Nephron progenitor cell (in vitro differentiated cells): ENCODE measurements around the gene PDZD4.

Experiments used
- DNase-seq: peaks from one replicate; pipeline ENCODE4 v3.0.0; 2021
- H3K27ac Mint-ChIP-seq: 2 replicates; pipeline ENCODE4 v1.8.0; 2021; ENCODE audit warnings: mild to moderate bottlenecking, moderate library complexity, mixed read lengths
- H3K27me3 Mint-ChIP-seq: 2 replicates; pipeline ENCODE4 v1.8.0; 2021; ENCODE audit warnings: mild to moderate bottlenecking, low read depth, mixed read lengths; ENCODE audit not compliant: poor library complexity
- H3K36me3 Mint-ChIP-seq: 2 replicates; pipeline ENCODE4 v1.8.0; 2021; ENCODE audit warnings: low read depth, mixed read lengths
- H3K4me1 Mint-ChIP-seq: 2 replicates; pipeline ENCODE4 v1.8.0; 2021; ENCODE audit warnings: mixed read lengths
- H3K4me3 Mint-ChIP-seq: 2 replicates; pipeline ENCODE4 v1.8.0; 2021; ENCODE audit warnings: mild to moderate bottlenecking, moderate library complexity, mixed read lengths
- H3K9me3 Mint-ChIP-seq: 2 replicates; pipeline ENCODE4 v1.8.0; 2021; ENCODE audit warnings: mild to moderate bottlenecking, moderate library complexity, mixed read lengths
- TF ChIP-seq, protein P1 (sequence below): fragments of 200-600 bp; sonication (generic); IDR thresholded peaks from 2 replicates; pipeline ENCODE4 v1.5.0; 2021; ENCODE audit warnings: antibody characterized with exemption

Gene PDZD4

DNA sequence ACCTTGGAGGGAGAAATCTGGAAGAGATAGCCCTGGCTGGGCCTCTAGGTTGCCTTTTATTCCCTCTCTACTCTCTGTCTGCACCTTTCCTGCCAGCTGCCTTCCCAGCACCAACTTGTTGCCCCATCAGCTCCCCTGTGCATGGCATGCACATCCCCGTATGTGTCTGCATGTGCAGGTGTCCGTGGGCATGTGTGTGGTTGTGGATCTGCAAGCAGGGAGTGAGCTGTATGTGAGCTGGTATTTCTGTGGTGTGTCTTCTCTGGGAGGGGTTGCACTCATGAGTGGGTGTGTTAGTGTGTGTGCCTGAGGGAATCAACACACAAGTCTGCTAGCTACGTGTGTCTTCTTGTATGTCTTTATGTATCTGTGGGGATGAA, 45.8 kb upstream of the PDZD4 start:
- TF ChIP-seq, protein P1, sequence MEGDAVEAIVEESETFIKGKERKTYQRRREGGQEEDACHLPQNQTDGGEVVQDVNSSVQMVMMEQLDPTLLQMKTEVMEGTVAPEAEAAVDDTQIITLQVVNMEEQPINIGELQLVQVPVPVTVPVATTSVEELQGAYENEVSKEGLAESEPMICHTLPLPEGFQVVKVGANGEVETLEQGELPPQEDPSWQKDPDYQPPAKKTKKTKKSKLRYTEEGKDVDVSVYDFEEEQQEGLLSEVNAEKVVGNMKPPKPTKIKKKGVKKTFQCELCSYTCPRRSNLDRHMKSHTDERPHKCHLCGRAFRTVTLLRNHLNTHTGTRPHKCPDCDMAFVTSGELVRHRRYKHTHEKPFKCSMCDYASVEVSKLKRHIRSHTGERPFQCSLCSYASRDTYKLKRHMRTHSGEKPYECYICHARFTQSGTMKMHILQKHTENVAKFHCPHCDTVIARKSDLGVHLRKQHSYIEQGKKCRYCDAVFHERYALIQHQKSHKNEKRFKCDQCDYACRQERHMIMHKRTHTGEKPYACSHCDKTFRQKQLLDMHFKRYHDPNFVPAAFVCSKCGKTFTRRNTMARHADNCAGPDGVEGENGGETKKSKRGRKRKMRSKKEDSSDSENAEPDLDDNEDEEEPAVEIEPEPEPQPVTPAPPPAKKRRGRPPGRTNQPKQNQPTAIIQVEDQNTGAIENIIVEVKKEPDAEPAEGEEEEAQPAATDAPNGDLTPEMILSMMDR: no peak
- H3K9me3 Mint-ChIP-seq: peaks cover 55% of the 10 kb centered on the region
- no peak for DNase-seq
- H3K4me1 Mint-ChIP-seq: peaks cover 73% of the 10 kb centered on the region
- peaks cover 11% of the 10 kb centered on the region for H3K27me3 Mint-ChIP-seq
- peaks cover 4% of the 10 kb centered on the region for H3K36me3 Mint-ChIP-seq
- no peak overlapping the region for H3K27ac Mint-ChIP-seq
- H3K4me3 Mint-ChIP-seq: no peak overlapping the region

DNA sequence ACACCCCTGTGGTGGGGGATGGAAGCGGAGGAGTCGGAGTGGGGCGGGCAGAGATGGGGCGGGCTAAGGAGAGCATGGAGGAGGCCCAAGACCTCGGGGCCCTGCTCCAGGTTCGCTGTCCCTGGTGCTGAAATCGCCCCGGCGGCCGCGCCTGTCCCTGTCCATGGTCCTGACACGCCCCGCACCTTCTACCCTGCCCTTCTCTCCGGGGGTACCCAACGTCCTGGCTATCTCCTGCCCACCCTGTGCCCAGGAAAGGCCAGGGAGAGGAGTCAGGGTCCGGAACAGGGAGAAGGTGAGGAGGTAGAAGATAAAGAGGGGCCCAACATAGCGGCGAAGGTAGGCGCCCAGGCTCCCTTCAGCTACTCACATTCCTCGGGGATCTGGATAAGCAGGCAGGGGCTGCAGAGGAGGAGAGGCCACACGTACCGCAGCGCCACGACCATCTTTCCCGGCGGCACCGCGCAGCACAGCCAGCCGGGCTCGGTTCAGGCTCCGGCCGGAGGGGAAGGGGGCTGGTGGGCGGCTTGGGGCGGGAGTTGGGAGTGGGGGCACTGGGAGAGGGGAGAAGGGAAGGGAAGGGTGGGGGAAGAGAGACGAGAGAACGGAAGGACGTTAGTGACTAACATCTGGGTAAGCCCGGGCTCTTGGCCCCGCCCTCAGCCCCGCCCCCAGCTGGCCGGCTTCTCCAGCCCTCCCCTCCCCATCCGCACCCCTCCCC, 45.2 kb upstream of the PDZD4 start:
- no peak overlapping the region for H3K4me3 Mint-ChIP-seq
- peaks cover 4% of the 10 kb centered on the region for H3K36me3 Mint-ChIP-seq
- peaks cover 11% of the 10 kb centered on the region for H3K27me3 Mint-ChIP-seq
- TF ChIP-seq, protein P1: no peak
- H3K27ac Mint-ChIP-seq: no peak overlapping the region
- peaks cover 68% of the 10 kb centered on the region for H3K4me1 Mint-ChIP-seq
- peak; percentile 90 for DNase-seq
- H3K9me3 Mint-ChIP-seq: peaks cover 58% of the 10 kb centered on the region

DNA sequence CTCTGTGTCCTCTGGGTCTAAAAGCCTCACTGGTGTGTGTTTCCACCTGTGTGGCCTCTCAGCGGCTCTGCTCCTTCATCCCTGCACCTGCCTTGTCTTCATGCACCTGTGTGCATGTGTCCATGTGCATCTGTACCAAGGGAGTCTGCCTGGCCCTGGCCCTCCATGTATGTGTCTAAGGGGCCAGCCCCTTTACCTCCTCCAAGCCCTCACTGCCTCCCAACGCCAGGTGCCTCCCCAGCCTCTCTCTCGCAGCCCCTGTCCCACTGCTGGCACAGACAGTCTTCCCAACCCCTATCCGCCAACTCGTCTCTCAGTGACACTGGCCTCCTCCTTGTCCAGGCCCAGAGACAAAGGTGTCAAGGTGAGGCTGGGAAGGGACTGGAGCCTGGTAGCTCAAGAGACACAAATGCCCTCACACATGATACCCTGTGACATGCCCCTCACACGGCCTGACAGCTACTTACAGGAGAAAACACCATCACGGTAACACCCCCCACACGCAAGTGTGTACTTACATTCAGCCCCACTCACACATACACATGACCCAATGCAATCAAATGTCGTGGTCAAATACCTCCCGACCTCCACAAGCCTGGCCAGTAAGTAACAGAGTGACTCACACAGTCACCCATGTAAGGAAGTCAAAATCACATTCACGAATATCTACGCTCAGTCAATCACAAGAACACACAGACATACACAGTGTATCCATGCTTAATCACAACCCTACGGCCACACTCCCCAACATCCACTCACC, 44.2 kb upstream of the PDZD4 start:
- Mint-ChIP-seq H3K4me1 (peaks cover 59% of the 10 kb centered on the region), H3K4me3 (no peak overlapping the region), H3K27ac (no peak overlapping the region), H3K27me3 (peaks cover 11% of the 10 kb centered on the region), H3K36me3 (peaks cover 4% of the 10 kb centered on the region), H3K9me3 (peaks cover 63% of the 10 kb centered on the region)
- TF ChIP-seq, protein P1: no peak
- no peak for DNase-seq

DNA sequence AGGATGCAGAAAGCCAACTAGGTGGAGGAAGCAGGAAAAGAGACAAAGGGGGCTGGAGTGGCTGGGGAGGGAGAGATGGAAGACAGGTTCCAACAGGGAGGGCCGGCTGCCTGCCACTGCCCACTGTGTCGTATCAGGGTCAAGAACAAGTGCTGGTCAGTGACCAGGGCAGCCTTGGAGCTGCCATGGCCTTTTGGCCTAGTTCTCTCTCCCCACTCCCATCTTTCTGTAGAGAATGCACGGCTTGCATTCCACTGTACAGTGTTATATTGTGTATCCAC, 43.7 kb upstream of the PDZD4 start:
- Mint-ChIP-seq H3K9me3 (peaks cover 66% of the 10 kb centered on the region), H3K27me3 (peaks cover 10% of the 10 kb centered on the region), H3K36me3 (peaks cover 4% of the 10 kb centered on the region), H3K4me1 (peaks cover 54% of the 10 kb centered on the region), H3K27ac (no peak overlapping the region), H3K4me3 (no peak overlapping the region)
- TF ChIP-seq, protein P1: no peak
- no peak for DNase-seq

DNA sequence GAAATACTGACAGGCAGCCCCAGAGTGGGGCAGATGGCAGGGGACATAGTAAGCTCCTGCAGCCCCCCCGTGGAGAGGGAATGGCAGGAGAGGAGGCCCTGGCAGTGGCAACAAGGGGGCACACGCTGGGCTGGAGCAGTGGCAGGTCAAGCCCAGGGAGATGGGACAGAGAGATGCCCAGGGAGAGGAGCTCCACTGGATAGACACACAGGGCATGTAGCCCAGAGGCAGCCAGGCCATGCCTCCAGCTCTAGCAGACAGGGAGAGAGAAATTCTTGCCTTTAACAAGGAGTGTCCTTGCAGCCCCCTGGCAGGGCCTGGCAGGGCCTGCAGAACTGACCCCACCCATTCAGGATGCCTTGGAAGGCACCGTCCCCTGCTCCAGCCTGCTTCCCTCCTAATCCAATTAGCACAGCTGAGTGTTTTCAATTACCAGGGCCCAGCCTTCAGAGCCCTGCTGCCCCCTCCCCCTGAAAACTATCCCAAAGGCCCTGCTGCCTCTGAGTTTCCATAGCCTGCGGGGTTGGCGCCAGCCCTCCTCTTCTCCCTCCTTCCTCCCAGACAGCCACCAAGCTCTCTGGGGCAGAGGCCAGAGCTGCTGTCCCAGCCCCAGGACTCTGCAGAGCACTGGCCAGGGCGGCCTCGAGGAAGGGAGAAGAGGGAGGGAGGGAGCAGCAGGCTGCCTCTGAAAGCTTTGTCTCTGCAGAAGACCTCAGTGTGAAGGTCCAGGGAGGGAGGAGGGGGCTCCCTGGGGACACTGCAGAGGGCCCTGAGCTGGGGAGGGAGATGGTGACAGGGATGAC, 43.1 kb upstream of the PDZD4 start:
- Mint-ChIP-seq H3K27ac (no peak overlapping the region), H3K9me3 (peaks cover 69% of the 10 kb centered on the region), H3K27me3 (peaks cover 8% of the 10 kb centered on the region), H3K4me3 (no peak overlapping the region), H3K36me3 (peaks cover 4% of the 10 kb centered on the region), H3K4me1 (peaks cover 49% of the 10 kb centered on the region)
- no peak for DNase-seq
- TF ChIP-seq, protein P1: no peak
